Measurements from ENCODE around the gene PROK2. TPM values are rescaled to one million over a fixed set of nuclear protein-coding genes. Genes with fewer than 3 reads are reported as not detected.

Gene PROK2
- total and polyA plus RNA-seq, 2 experiments from 2014 or later: not detected

- no peaks in the 10 kb centered on the region for H3K4me1 ChIP-seq (ENCODE audit: low read depth)
- H3K27ac ChIP-seq: no peak overlapping the region
- DNase-seq (ENCODE audit: low read depth in 1 of 2, low spot score in 1 of 2): no peak
- no peaks in the 10 kb centered on the region for H3K9me3 ChIP-seq (ENCODE audit: low read depth)
- no peaks in the 10 kb centered on the region for H3K36me3 ChIP-seq
- TF ChIP-seq CTCF (IDR thresholded peaks at IDR 0.05; ENCODE audit: low read depth, low read length): no peak
- H3K27me3 ChIP-seq: no peaks in the 10 kb centered on the region
- no peak overlapping the region for H3K4me3 ChIP-seq
Observed at GRCh38 chr3:71809321-71810026, 24.5 kb upstream of the PROK2 start.

DNA sequence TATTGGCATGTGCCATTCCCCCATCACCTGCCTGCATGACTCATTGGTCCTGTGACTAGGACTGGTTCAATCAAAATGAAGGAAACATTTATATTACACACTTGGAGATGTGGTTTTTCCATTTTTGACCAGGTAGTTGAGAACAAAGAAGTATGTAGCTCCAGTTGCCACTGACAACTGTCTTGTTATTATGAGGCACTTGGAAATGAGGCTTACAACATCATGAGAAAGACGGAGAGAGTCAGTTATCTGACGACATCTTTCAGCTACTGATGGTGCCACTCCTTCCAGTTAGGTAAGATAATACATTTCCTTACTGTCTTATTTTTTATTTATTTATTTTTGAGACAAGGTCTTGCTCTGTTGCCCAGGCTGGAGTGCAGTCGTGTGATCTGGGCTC lies 21.8 kb upstream of the PROK2 start:
- Histone ChIP-seq H3K4me1 (ENCODE audit: low read depth) (no peaks in the 10 kb centered on the region), H3K36me3 (no peaks in the 10 kb centered on the region), H3K27ac (no peak overlapping the region), H3K4me3 (no peak overlapping the region), H3K27me3 (no peaks in the 10 kb centered on the region), H3K9me3 (ENCODE audit: low read depth) (no peaks in the 10 kb centered on the region)
- no peak for DNase-seq (ENCODE audit: low read depth in 1 of 2, low spot score in 1 of 2)
- no peak for TF ChIP-seq CTCF (IDR thresholded peaks at IDR 0.05; ENCODE audit: low read depth, low read length)

- Histone ChIP-seq H3K27me3 (no peaks in the 10 kb centered on the region), H3K36me3 (no peaks in the 10 kb centered on the region), H3K27ac (no peak overlapping the region), H3K4me3 (no peak overlapping the region), H3K9me3 (ENCODE audit: low read depth) (no peaks in the 10 kb centered on the region), H3K4me1 (ENCODE audit: low read depth) (no peaks in the 10 kb centered on the region)
- no peak for TF ChIP-seq CTCF (IDR thresholded peaks at IDR 0.05; ENCODE audit: low read depth, low read length)
- DNase-seq (ENCODE audit: low read depth in 1 of 2, low spot score in 1 of 2): no peak
Observed at GRCh38 chr3:71805691-71806090, 20.7 kb upstream of the PROK2 start.

DNA sequence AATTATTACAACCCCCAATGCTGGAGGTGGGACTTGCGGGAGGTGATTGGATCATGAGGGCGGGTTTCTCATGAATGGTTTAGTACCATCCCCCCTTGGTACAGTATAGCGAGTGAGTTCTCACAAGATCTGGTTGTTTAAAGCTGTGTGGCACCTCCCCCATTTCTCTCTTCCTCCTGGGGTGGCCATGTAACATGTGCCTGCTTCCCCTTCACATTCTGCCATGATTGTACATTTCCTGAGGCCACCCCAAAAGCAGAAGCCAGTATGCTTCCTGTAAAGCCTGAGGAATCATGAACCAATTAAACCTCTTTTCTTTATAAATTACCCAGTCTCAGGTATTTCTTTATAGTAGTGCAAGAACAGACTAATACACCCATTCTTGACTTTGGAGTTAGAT lies 20.3 kb upstream of the PROK2 start:
- no peaks in the 10 kb centered on the region for H3K27me3 ChIP-seq
- H3K36me3 ChIP-seq: no peaks in the 10 kb centered on the region
- no peaks in the 10 kb centered on the region for H3K9me3 ChIP-seq (ENCODE audit: low read depth)
- H3K4me3 ChIP-seq: no peak overlapping the region
- no peak for TF ChIP-seq CTCF (IDR thresholded peaks at IDR 0.05; ENCODE audit: low read depth, low read length)
- DNase-seq (ENCODE audit: low read depth in 1 of 2, low spot score in 1 of 2): no peak
- H3K27ac ChIP-seq: no peak overlapping the region
- no peaks in the 10 kb centered on the region for H3K4me1 ChIP-seq (ENCODE audit: low read depth)

DNA sequence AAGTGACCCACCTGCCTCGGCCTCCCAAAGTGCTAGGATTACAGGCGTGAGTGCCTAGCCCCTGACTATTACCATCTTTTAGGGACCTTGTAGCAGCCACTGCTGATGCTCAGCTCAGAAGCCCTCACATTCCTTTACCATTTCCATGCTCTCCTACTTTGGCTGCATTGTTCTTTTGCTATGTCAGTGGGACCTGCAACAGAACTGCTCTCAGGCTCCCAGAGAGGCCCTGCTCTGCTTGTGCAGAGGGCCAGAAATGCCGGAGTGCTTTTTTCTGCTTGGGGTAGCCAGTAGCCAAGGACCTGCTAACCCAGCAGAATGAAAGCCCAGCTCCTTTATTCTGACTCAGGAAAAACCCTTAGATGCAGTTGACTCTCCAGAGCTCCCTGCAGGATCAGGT lies 18.3 kb upstream of the PROK2 start:
- no peaks in the 10 kb centered on the region for H3K27me3 ChIP-seq
- H3K4me1 ChIP-seq (ENCODE audit: low read depth): no peaks in the 10 kb centered on the region
- no peak overlapping the region for H3K27ac ChIP-seq
- no peak for DNase-seq (ENCODE audit: low read depth in 1 of 2, low spot score in 1 of 2)
- H3K4me3 ChIP-seq: no peak overlapping the region
- TF ChIP-seq CTCF (IDR thresholded peaks at IDR 0.05; ENCODE audit: low read depth, low read length): no peak
- H3K9me3 ChIP-seq (ENCODE audit: low read depth): no peaks in the 10 kb centered on the region
- H3K36me3 ChIP-seq: no peaks in the 10 kb centered on the region
